Panc1 (cell line): ENCODE results near the gene MTG1. TPM values are rescaled to one million over a fixed set of nuclear protein-coding genes. Genes with fewer than 3 reads are reported as not detected.
"Not testable (repeated sequence)": the region's sequence is repeated elsewhere in the genome, so short reads cannot be mapped to it uniquely, and the experiment has no call there.

ENCODE experiments used
- ATAC-seq: fragments of 200-7000 bp; cut with Tn5 transposase; 2 replicates; pipeline ENCODE4 v1.9.1; 2020; ENCODE audit warnings: mild to moderate bottlenecking, moderate library complexity
- BruUV-seq: library from RNA; stranded (reverse); fragments of 400-500 nt; replicated peaks from 2 replicates; lab custom pipeline; 2021; lab: Mats Ljungman, UMichigan
- CTCF ChIA-PET: fragments of 300-600 bp; sonication (Branson Sonifier 250); formaldehyde crosslinking; loops from one replicate; lab custom pipeline; 2022; ENCODE audit warnings: antibody characterized with exemption; lab: Charles Lee
- POLR2A ChIA-PET: fragments of 300-600 bp; sonication (Branson Sonifier 250); formaldehyde crosslinking; loops from one replicate; lab custom pipeline; 2022; ENCODE audit warnings: antibody characterized with exemption; lab: Charles Lee
- DNase-seq: peaks from one replicate; pipeline ENCODE4 v3.0.0-alpha.2; 2010; ENCODE audit warnings: low read depth, low spot score
- H3K27ac ChIP-seq: 2 replicates; pipeline ENCODE4 v1.5.1; 2011; ENCODE audit warnings: mild to moderate bottlenecking, low read length, inconsistent platforms
- H3K27me3 ChIP-seq: fragments of 200-500 bp; sonication (Bioruptor generic); 2 replicates; pipeline ENCODE4 v1.6.0; 2014; ENCODE audit warnings: low read length, inconsistent platforms; ENCODE audit not compliant: control insufficient read depth, insufficient read depth
- H3K36me3 ChIP-seq: fragments of 200-500 bp; sonication (Bioruptor generic); 2 replicates; pipeline ENCODE4 v1.5.1; 2014; ENCODE audit warnings: inconsistent platforms, mild to moderate bottlenecking, low read length, moderate library complexity; ENCODE audit not compliant: control insufficient read depth, insufficient read depth
- H3K4me1 ChIP-seq: 2 replicates; pipeline ENCODE4 v1.5.1; 2011; ENCODE audit warnings: inconsistent platforms, mild to moderate bottlenecking, low read length, moderate library complexity; ENCODE audit not compliant: control insufficient read depth, insufficient read depth
- H3K4me3 ChIP-seq, 2 experiments: 2 replicates each; pipeline ENCODE4 v1.5.1; 2011 to 2012; ENCODE audit warnings: low read depth in 2 of 2, low read length in 2 of 2, mild to moderate bottlenecking in 2 of 2, inconsistent platforms in 1 of 2, moderate library complexity in 1 of 2
- H3K9me3 ChIP-seq: fragments of 200-500 bp; sonication (Bioruptor generic); 2 replicates; pipeline ENCODE4 v1.5.1; 2014; ENCODE audit warnings: low read depth, mild to moderate bottlenecking, inconsistent platforms, low read length, moderate library complexity; ENCODE audit not compliant: control insufficient read depth, insufficient read depth
- POLR2AphosphoS5 ChIP-seq: IDR thresholded peaks from 2 replicates; pipeline ENCODE4 v1.6.1; 2012; ENCODE audit warnings: mild to moderate bottlenecking, low read depth, low read length, moderate library complexity
- SIN3A ChIP-seq: IDR thresholded peaks from 2 replicates; pipeline ENCODE4 v1.6.1; 2012; ENCODE audit warnings: low read depth, mild to moderate bottlenecking, low read length, moderate library complexity, borderline replicate concordance; ENCODE audit not compliant: insufficient read depth
- TCF7L2 ChIP-seq: IDR thresholded peaks from 2 replicates; pipeline ENCODE4 v1.6.1; 2011; ENCODE audit warnings: mild to moderate bottlenecking, low read depth, low read length, inconsistent platforms
- in situ Hi-C: cut with HindIII; loops from 2 replicates; pipeline ENCODE4 v1.10.0; 2016; ENCODE audit warnings: low sequenced_read_pairs, low pct_unique_long_range_greater_than_20kb
- intact Hi-C: fragments of 100-400 bp; cut with micrococcal nuclease; formaldehyde crosslinking; loops from one replicate; pipeline ENCODE4 v1.10.0; 2022; ENCODE audit not compliant: unreplicated experiment
- total RNA-seq: library from RNA; stranded (reverse); gene quantifications from one replicate; pipeline ENCODE4 v1.2.1, GENCODE V29; 2021; ENCODE audit not compliant: unreplicated experiment
- TF ChIP-seq, protein P1 (sequence below): fragments of 450-650 bp; IDR thresholded peaks from 2 replicates; pipeline ENCODE4 v1.5.1; 2017; ENCODE audit warnings: mild to moderate bottlenecking
- TF ChIP-seq, protein P2 (sequence below), 2 experiments: IDR thresholded peaks; 2 replicates each; pipeline ENCODE4 v1.6.1; 2011 to 2012; ENCODE audit warnings: low read depth in 2 of 2, control low read depth in 1 of 2, low read length in 1 of 2, mild to moderate bottlenecking in 1 of 2, moderate library complexity in 1 of 2; ENCODE audit not compliant: insufficient read depth in 1 of 2

Gene MTG1
- total RNA-seq, 1 experiment from 2014 or later: 96.4 TPM

DNA sequence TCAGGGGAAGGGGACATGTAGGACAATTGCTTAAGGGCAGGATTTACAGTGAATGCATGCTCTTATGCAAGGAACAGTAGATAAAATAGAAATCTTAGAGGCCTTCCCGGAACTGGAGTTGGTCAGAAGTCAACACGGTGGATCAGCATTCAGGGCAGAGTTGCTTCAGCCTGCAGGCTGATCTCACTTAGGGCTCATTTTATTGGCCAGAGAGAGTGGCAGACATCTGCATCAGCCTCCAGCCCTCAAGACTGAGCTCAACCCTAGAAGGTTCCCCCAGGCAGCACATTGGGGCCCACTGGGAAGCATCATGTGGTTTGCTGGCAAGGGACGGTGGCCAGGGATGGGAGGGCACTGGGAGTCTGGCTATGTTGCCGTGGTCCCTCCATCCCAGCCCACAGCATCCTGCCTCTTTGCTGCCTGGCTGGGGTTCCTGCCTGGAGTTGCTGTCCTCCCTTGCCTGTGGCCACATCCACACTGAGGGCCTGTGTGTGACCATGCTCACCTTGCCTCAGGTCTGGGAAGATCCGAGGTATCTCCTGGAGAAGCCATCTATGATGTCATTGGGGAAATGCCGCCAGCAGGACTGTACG lies 72.8 kb downstream of the MTG1 start:
- Histone ChIP-seq H3K4me3 (no peak overlapping the region), H3K27ac (no peak overlapping the region), H3K36me3 (no peaks in the 10 kb centered on the region), H3K27me3 (peaks cover 8% of the 10 kb centered on the region), H3K9me3 (no peaks in the 10 kb centered on the region), H3K4me1 (no peaks in the 10 kb centered on the region)
- POLR2A ChIA-PET: no interaction called here
- no peak for ATAC-seq
- in situ Hi-C loops (no loop called here), intact Hi-C loops (no loop called here)
- TF ChIP-seq SIN3A: no peak
- TF ChIP-seq POLR2AphosphoS5: no peak
- TF ChIP-seq TCF7L2: no peak
- TF ChIP-seq, protein P1, sequence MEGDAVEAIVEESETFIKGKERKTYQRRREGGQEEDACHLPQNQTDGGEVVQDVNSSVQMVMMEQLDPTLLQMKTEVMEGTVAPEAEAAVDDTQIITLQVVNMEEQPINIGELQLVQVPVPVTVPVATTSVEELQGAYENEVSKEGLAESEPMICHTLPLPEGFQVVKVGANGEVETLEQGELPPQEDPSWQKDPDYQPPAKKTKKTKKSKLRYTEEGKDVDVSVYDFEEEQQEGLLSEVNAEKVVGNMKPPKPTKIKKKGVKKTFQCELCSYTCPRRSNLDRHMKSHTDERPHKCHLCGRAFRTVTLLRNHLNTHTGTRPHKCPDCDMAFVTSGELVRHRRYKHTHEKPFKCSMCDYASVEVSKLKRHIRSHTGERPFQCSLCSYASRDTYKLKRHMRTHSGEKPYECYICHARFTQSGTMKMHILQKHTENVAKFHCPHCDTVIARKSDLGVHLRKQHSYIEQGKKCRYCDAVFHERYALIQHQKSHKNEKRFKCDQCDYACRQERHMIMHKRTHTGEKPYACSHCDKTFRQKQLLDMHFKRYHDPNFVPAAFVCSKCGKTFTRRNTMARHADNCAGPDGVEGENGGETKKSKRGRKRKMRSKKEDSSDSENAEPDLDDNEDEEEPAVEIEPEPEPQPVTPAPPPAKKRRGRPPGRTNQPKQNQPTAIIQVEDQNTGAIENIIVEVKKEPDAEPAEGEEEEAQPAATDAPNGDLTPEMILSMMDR: no peak
- TF ChIP-seq, protein P2, sequence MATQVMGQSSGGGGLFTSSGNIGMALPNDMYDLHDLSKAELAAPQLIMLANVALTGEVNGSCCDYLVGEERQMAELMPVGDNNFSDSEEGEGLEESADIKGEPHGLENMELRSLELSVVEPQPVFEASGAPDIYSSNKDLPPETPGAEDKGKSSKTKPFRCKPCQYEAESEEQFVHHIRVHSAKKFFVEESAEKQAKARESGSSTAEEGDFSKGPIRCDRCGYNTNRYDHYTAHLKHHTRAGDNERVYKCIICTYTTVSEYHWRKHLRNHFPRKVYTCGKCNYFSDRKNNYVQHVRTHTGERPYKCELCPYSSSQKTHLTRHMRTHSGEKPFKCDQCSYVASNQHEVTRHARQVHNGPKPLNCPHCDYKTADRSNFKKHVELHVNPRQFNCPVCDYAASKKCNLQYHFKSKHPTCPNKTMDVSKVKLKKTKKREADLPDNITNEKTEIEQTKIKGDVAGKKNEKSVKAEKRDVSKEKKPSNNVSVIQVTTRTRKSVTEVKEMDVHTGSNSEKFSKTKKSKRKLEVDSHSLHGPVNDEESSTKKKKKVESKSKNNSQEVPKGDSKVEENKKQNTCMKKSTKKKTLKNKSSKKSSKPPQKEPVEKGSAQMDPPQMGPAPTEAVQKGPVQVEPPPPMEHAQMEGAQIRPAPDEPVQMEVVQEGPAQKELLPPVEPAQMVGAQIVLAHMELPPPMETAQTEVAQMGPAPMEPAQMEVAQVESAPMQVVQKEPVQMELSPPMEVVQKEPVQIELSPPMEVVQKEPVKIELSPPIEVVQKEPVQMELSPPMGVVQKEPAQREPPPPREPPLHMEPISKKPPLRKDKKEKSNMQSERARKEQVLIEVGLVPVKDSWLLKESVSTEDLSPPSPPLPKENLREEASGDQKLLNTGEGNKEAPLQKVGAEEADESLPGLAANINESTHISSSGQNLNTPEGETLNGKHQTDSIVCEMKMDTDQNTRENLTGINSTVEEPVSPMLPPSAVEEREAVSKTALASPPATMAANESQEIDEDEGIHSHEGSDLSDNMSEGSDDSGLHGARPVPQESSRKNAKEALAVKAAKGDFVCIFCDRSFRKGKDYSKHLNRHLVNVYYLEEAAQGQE (IDR thresholded peaks at IDR 0.05; ENCODE audit: insufficient read depth in 1 of 2, low read depth in 2 of 2, low read length in 1 of 2): no peak
- no peak for DNase-seq
- CTCF ChIA-PET: no interaction called here
- BruUV-seq: no TSS peak

DNA sequence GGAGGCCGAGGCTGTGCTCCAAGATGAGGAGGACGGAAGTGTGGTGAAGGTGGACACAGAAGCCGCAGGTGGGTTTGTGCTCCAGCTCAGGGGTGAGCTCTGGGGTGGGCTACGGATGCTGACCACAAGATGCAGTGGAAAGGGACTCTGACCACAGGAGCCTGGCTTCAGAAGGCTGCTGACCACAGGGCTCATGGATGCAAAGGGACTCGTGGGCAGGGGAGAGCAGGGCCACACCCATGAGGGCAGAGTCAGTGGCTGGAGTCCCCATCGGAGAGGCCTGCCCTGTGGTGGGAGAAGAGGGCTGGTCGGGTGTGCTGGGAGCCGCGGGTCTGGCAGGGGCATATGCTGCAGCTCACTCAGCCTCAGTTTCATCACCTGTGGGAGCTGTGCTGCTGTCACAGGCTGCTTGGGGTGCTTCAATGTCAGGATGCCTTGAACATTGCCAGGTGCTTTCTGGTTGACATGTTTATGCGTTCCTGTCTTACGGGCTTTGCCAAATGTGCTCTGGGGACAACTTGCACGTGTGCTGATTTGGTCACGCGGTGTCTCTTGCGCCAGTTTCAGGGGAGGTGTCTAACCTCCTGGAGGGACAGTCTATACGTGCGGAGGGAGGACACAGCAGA lies 73.4 kb downstream of the MTG1 start:
- in situ Hi-C loops (no loop called here), intact Hi-C loops (no loop called here)
- peak; percentile 31; the same call in 1 of the 2 replicates for ATAC-seq
- ChIA-PET CTCF (no interaction called here), POLR2A (no interaction called here)
- DNase-seq: no peak
- H3K27ac ChIP-seq: no peak overlapping the region
- no peak overlapping the region for H3K4me3 ChIP-seq
- BruUV-seq: no TSS peak
- TF ChIP-seq, protein P1: no peak
- no peak for TF ChIP-seq POLR2AphosphoS5
- no peak for TF ChIP-seq SIN3A
- TF ChIP-seq, protein P2 (IDR thresholded peaks at IDR 0.05; ENCODE audit: insufficient read depth in 1 of 2, low read depth in 2 of 2, low read length in 1 of 2): no peak
- TF ChIP-seq TCF7L2: no peak
- no peaks in the 10 kb centered on the region for H3K9me3 ChIP-seq
- peaks cover 8% of the 10 kb centered on the region for H3K27me3 ChIP-seq
- H3K4me1 ChIP-seq: no peaks in the 10 kb centered on the region
- no peaks in the 10 kb centered on the region for H3K36me3 ChIP-seq

DNA sequence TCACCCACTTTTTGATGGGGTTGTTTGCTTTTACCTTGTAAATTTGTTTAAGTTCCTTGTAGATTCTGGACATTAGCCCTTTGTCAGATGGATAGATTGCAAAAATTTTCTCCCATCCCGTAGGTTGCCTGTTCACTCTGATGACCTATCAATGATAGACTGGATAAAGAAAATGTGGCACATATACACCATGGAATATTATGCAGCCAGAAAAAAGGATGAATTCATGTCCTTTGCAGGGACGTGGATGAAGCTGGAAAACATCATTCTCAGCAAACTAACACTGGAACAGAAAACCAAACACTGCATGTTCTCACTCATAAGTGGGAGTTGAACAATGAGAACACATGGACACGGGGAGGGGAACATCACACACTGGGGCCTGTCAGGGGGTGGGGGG lies 75.2 kb downstream of the MTG1 start:
- intact Hi-C loops, POLR2A ChIA-PET, in situ Hi-C loops: not testable (repeated sequence)

More for the DNA sequence above, 75.2 kb downstream of the MTG1 start:
- ATAC-seq, DNase-seq, H3K27me3 ChIP-seq, H3K9me3 ChIP-seq, H3K4me1 ChIP-seq, H3K4me3 ChIP-seq, H3K27ac ChIP-seq, H3K36me3 ChIP-seq, CTCF ChIA-PET, BruUV-seq: not testable (repeated sequence)
